Spleen (tissue), 11 donors: ENCODE results near the gene RPTOR. TPM values are rescaled to one million over a fixed set of nuclear protein-coding genes. Genes with fewer than 3 reads are reported as not detected.
A peak's percentile ranks its signal among the peaks of the same experiment; 100 is the strongest.

Experiments
- DNase-seq: peaks from one replicate; pipeline ENCODE4 v3.0.0-alpha.2; 2020
- H3K27ac ChIP-seq, 8 donors: fragments of 200-600 bp; sonication (generic) in 7 of 8; 1 replicate in 4 of 8; 2 replicates in 4 of 8; pipeline versions ENCODE4 v1.5.0 to v1.8.0; 2016 to 2021; ENCODE audit warnings: inconsistent platforms in 4 of 8, mild to moderate bottlenecking in 4 of 8, moderate library complexity in 1 of 8
- H3K27me3 ChIP-seq, 7 donors: fragments of 200-600 bp; sonication (generic) in 6 of 7; replicated peaks in 1 of 7; 1 replicate in 4 of 7; 2 replicates in 3 of 7; pipeline versions ENCODE4 v1.5.0 to v1.8.0; 2016 to 2021; ENCODE audit warnings: inconsistent platforms in 3 of 7, mild to moderate bottlenecking in 1 of 7
- H3K36me3 ChIP-seq, 6 donors: fragments of 200-600 bp; sonication (generic) in 5 of 6; 1 replicate in 4 of 6; 2 replicates in 2 of 6; pipeline versions ENCODE4 v1.5.0 to v1.8.0; 2016 to 2021; ENCODE audit warnings: inconsistent platforms in 2 of 6
- H3K4me1 ChIP-seq, 6 donors: fragments of 200-600 bp; sonication (generic) in 5 of 6; 1 replicate in 3 of 6; 2 replicates in 3 of 6; pipeline versions ENCODE4 v1.5.0 to v1.8.0; 2016 to 2021; ENCODE audit warnings: inconsistent platforms in 3 of 6
- H3K4me3 ChIP-seq, 8 donors: fragments of 200-600 bp; sonication (generic) in 7 of 8; 1 replicate in 4 of 8; 2 replicates in 4 of 8; pipeline versions ENCODE4 v1.5.0 to v1.8.0; 2016 to 2021; ENCODE audit warnings: inconsistent platforms in 4 of 8, mild to moderate bottlenecking in 4 of 8, moderate library complexity in 2 of 8
- H3K9me3 ChIP-seq, 8 donors: fragments of 200-600 bp; sonication (generic) in 7 of 8; 1 replicate in 4 of 8; 2 replicates in 4 of 8; pipeline versions ENCODE4 v1.5.0 to v1.8.0; 2016 to 2021; ENCODE audit warnings: inconsistent platforms in 4 of 8
- POLR2A ChIP-seq, 3 donors: fragments of 450-650 bp; IDR thresholded peaks; one replicate each; pipeline ENCODE4 v1.5.1; 2017; ENCODE audit warnings: antibody characterized with exemption in 3 of 3, mild to moderate bottlenecking in 1 of 3
- POLR2AphosphoS5 ChIP-seq, 3 donors: sonication (generic); formaldehyde crosslinking; IDR thresholded peaks; one replicate each; pipeline ENCODE4 v1.5.1; 2017; ENCODE audit warnings: antibody characterized with exemption in 3 of 3
- WGBS, 5 donors: extraction: QIAGEN DNeasy Blood & Tissue Kit in 3 of 5; methylation state at CpG; one replicate each; pipeline versions ENCODE4 v1.1.5 to v1.1.7; 2013 to 2018; 5-methylcytosine and 5-hydroxymethylcytosine counted together
- intact Hi-C: fragments of 100-400 bp; cut with DNase I; formaldehyde crosslinking; loops from one replicate; pipeline ENCODE4 v1.15.0; 2023; ENCODE audit warnings: low total_unique reads
- polyA plus RNA-seq, 3 donors: library from polyadenylated mRNA; stranded (reverse); fragments of 200-250 nt; gene quantifications; one replicate each; pipeline ENCODE4 v1.2.1, GENCODE V29; 2013
- total RNA-seq, 7 donors: library from RNA; depleted of rRNA in 3 of 7; stranded (reverse); fragments of >200 nt in 3 of 7; fragmentation: NEBNext Ultra II Directional in 4 of 7; extraction: Animal tissue kit (Norgen Biotek cat#: 25700) in 4 of 7; gene quantifications; one replicate each; pipeline versions ENCODE4 v1.1.0 to v1.2.1, GENCODE V29; 2016 to 2021
- TF ChIP-seq, protein P1 (sequence below), 11 experiments: fragments of 200-600 bp in 7 of 11; fragments of 450-650 bp in 4 of 11; sonication (generic) in 4 of 11; IDR thresholded peaks in 8 of 11; conservative IDR thresholded peaks in 3 of 11; 1 replicate in 7 of 11; 2 replicates in 4 of 11; pipeline versions ENCODE4 v1.4.0 to v1.8.0; 2016 to 2021; ENCODE audit warnings: antibody characterized with exemption in 11 of 11, inconsistent platforms in 4 of 11, mild to moderate bottlenecking in 1 of 11
- donor health status: healthy with polysubstance abuse.
- donor health status: DM: no; HTN: no; CAD: no; lungs with moderate emphysema.
- donor health status: DM: no; HTN: no; CAD: no.
- donor health status: Bipolar disorder and iron deficiency.
- donor health status: healthy.
- donor health status: DM: no; HTN: no; CAD: no.
- donor health status: DM: yes; HTN: yes; CAD: no.

RPTOR gene
- total and polyA plus RNA-seq, 10 donors, result 3.1 to 61.2 (median 40.7) TPM

GRCh38 chr17:80908776-80909175 lies 364.1 kb downstream of the RPTOR start:
- intact Hi-C loops, result no loop called here
- WGBS, 5 donors, result 94 to 98% (median 96%) methylated on average over 13 of the region's 13 CpGs
- H3K27me3 ChIP-seq, result no peaks in the 10 kb centered on the region
- peaks cover 0 to 45% (median 17%) of the 10 kb centered on the region in 6 donors for H3K4me1 ChIP-seq
- no peak for TF ChIP-seq POLR2A (IDR thresholded peaks at IDR 0.05)
- TF ChIP-seq, protein P1, sequence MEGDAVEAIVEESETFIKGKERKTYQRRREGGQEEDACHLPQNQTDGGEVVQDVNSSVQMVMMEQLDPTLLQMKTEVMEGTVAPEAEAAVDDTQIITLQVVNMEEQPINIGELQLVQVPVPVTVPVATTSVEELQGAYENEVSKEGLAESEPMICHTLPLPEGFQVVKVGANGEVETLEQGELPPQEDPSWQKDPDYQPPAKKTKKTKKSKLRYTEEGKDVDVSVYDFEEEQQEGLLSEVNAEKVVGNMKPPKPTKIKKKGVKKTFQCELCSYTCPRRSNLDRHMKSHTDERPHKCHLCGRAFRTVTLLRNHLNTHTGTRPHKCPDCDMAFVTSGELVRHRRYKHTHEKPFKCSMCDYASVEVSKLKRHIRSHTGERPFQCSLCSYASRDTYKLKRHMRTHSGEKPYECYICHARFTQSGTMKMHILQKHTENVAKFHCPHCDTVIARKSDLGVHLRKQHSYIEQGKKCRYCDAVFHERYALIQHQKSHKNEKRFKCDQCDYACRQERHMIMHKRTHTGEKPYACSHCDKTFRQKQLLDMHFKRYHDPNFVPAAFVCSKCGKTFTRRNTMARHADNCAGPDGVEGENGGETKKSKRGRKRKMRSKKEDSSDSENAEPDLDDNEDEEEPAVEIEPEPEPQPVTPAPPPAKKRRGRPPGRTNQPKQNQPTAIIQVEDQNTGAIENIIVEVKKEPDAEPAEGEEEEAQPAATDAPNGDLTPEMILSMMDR (IDR thresholded peaks at IDR 0.05 in 8 of 11, conservative IDR thresholded peaks at IDR 0.05 in 3 of 11), result no peak
- no peak for TF ChIP-seq POLR2AphosphoS5 (IDR thresholded peaks at IDR 0.05)
- H3K27ac ChIP-seq, result no peak overlapping the region
- no peak overlapping the region for H3K4me3 ChIP-seq
- DNase-seq, result peak; percentile 59
- H3K36me3 ChIP-seq, result peaks cover 0 to 93% (median 19%) of the 10 kb centered on the region in 6 donors
- H3K9me3 ChIP-seq, result no peaks in the 10 kb centered on the region

GRCh38 chr17:80909635-80910034 lies 365.0 kb downstream of the RPTOR start:
- Histone ChIP-seq H3K4me3 (peak overlapping the region in 1 of 8 donors; percentile 50), H3K4me1 (peaks cover 0 to 54% (median 24%) of the 10 kb centered on the region in 6 donors), H3K9me3 (peaks cover 0 to 3% (median 0%) of the 10 kb centered on the region in 8 donors), H3K36me3 (peaks cover 0 to 93% (median 19%) of the 10 kb centered on the region in 6 donors), H3K27ac (peak overlapping the region in 3 of 8 donors; percentile 44 to 76 (median 73)), H3K27me3 (no peaks in the 10 kb centered on the region)
- 92 to 98% (median 96%) methylated on average over 2 of the region's 2 CpGs for WGBS, 5 donors
- intact Hi-C loops, result no loop called here
- DNase-seq, result no peak
- no peak for TF ChIP-seq POLR2A (IDR thresholded peaks at IDR 0.05)
- TF ChIP-seq, protein P1 (IDR thresholded peaks at IDR 0.05 in 8 of 11, conservative IDR thresholded peaks at IDR 0.05 in 3 of 11), result no peak
- TF ChIP-seq POLR2AphosphoS5 (IDR thresholded peaks at IDR 0.05), result no peak

DNA sequence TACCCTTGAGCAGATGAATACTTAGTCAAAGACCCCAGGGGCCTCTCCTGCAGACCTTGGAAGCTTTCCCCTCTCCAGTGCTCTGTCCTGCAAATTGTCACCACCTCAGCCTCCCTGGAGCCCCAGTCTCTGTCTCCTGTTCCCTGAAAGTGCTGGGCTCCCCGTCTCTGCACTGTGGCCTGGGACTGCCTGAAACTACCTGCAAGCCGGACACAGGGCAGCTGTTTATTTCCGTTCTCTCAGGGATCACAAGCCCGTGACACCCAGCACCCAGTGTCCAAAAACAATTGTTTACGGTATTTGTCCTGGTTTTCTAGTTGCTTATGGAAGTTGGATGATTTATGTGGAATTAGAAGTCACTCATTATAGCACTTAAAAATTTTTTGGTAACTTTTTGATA lies 365.4 kb downstream of the RPTOR start:
- peaks cover 0 to 7% (median 0%) of the 10 kb centered on the region in 8 donors for H3K9me3 ChIP-seq
- H3K27ac ChIP-seq, result peak overlapping the region in 7 of 8 donors; percentile 7 to 76 (median 48)
- H3K27me3 ChIP-seq, result no peaks in the 10 kb centered on the region
- TF ChIP-seq, protein P1 (IDR thresholded peaks at IDR 0.05 in 8 of 11, conservative IDR thresholded peaks at IDR 0.05 in 3 of 11), result no peak
- TF ChIP-seq POLR2AphosphoS5 (IDR thresholded peaks at IDR 0.05), result no peak
- TF ChIP-seq POLR2A (IDR thresholded peaks at IDR 0.05), result no peak
- H3K36me3 ChIP-seq, result peaks cover 0 to 94% (median 19%) of the 10 kb centered on the region in 6 donors
- peaks cover 0 to 56% (median 25%) of the 10 kb centered on the region in 6 donors for H3K4me1 ChIP-seq
- peak overlapping the region in 1 of 8 donors; percentile 50 for H3K4me3 ChIP-seq
- DNase-seq, result peak; percentile 33
- intact Hi-C loops, result no loop called here
- 79 to 88% (median 82%) methylated on average over 5 of the region's 5 CpGs for WGBS, 5 donors

DNA sequence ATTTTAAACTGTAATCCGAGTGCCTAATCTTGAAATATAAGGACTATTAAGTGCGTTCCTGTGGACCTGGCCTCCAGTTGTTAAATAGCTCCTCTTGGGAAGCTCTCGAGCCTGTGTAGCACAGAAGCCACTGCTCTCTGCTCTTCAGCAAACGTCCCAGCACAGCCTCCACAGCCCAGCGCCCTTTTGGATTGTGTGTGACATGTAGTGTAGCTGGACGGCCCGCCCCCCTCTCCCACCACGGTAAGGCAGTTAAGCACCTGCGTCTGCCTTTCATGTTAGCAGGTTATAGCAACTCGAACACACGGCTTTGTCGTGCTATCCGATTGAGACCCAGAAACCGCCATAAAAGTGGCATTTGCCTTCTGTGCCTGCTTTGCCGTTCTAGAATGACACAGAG lies 367.8 kb downstream of the RPTOR start:
- H3K4me3 ChIP-seq, result no peak overlapping the region
- WGBS, 5 donors, result 75 to 89% (median 83%) methylated on average over 15 of the region's 15 CpGs
- no peaks in the 10 kb centered on the region for H3K27me3 ChIP-seq
- peaks cover 0 to 91% (median 12%) of the 10 kb centered on the region in 6 donors for H3K36me3 ChIP-seq
- TF ChIP-seq, protein P1 (IDR thresholded peaks at IDR 0.05 in 8 of 11, conservative IDR thresholded peaks at IDR 0.05 in 3 of 11), result no peak
- TF ChIP-seq POLR2A (IDR thresholded peaks at IDR 0.05) (no peak), POLR2AphosphoS5 (IDR thresholded peaks at IDR 0.05) (no peak)
- peak overlapping the region in 5 of 8 donors; percentile 44 to 76 (median 69) for H3K27ac ChIP-seq
- intact Hi-C loops, result no loop called here
- peaks cover 0 to 8% (median 0%) of the 10 kb centered on the region in 8 donors for H3K9me3 ChIP-seq
- H3K4me1 ChIP-seq, result peaks cover 0 to 56% (median 25%) of the 10 kb centered on the region in 6 donors
- peak; percentile 59 for DNase-seq
